Suprapubic skin (tissue), 4 donors: Measurements from ENCODE around the gene SYT1. TPM values are rescaled to one million over a fixed set of nuclear protein-coding genes. Genes with fewer than 3 reads are reported as not detected.

Experiments used
- DNase-seq, 2 donors: peaks; one replicate each; pipeline ENCODE4 v3.0.0-alpha.2; 2019; ENCODE audit warnings: low spot score in 2 of 2
- H3K27ac ChIP-seq: fragments of 200-600 bp; sonication (generic); one replicate; pipeline ENCODE4 v1.5.1; 2019
- H3K27me3 ChIP-seq: fragments of 200-600 bp; sonication (generic); one replicate; pipeline ENCODE4 v1.5.1; 2019
- H3K36me3 ChIP-seq: fragments of 200-600 bp; sonication (generic); one replicate; pipeline ENCODE4 v1.5.1; 2019
- H3K4me1 ChIP-seq: fragments of 200-600 bp; sonication (generic); one replicate; pipeline ENCODE4 v1.5.1; 2019
- H3K4me3 ChIP-seq: fragments of 200-600 bp; sonication (generic); one replicate; pipeline ENCODE4 v1.5.1; 2019; ENCODE audit warnings: mild to moderate bottlenecking
- H3K9me3 ChIP-seq: fragments of 200-600 bp; sonication (generic); one replicate; pipeline ENCODE4 v1.5.1; 2019
- EP300 ChIP-seq: sonication (generic); formaldehyde crosslinking; IDR thresholded peaks from one replicate; pipeline ENCODE4 v1.6.1; 2017; ENCODE audit warnings: antibody characterized with exemption
- POLR2A ChIP-seq, 2 donors: fragments of 450-650 bp; IDR thresholded peaks; one replicate each; pipeline ENCODE4 v1.6.1; 2017; ENCODE audit warnings: antibody characterized with exemption in 2 of 2, mild to moderate bottlenecking in 2 of 2, moderate library complexity in 2 of 2
- POLR2AphosphoS5 ChIP-seq, 3 donors: sonication (generic); formaldehyde crosslinking; IDR thresholded peaks; one replicate each; pipeline ENCODE4 v1.6.1; 2017; ENCODE audit warnings: antibody characterized with exemption in 3 of 3
- WGBS: methylation state at CpG from one replicate; pipeline ENCODE4 v1.1.5; 2018; 5-methylcytosine and 5-hydroxymethylcytosine counted together
- total RNA-seq, 4 donors: library from RNA; depleted of rRNA; stranded (reverse); fragments of >200 nt; gene quantifications; one replicate each; pipeline ENCODE4 v1.1.0, GENCODE V29; 2016
- TF ChIP-seq, protein P1 (sequence below), 2 donors: fragments of 200-600 bp in 1 of 2; fragments of 450-650 bp in 1 of 2; sonication (generic) in 1 of 2; IDR thresholded peaks; one replicate each; pipeline ENCODE4 v1.5.1; 2016 to 2019; ENCODE audit warnings: antibody characterized with exemption in 2 of 2, mild to moderate bottlenecking in 1 of 2, moderate library complexity in 1 of 2

SYT1 gene
- total RNA-seq, 4 donors from 2014 or later, result 0.15 to 0.31 TPM; not detected in 2

DNA sequence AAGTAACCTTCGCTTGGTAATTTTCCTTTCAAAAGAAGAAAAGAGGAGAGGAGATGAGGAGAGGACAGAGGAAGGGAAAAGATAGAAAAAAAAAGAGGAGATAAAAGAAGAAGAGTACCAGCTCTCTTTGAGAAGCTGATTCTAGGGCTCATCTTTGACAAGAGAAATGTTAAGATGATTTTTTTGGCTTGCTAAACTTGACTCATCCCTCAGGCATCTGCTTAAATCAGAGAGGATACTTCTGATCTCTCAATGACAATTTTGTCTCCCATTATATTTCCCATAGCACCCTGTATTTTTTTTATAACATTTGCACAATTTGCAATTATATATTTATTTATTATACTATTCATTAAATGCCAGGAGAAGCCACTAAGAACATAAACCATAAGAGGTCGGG is 17.1 kb downstream of the SYT1 start:
- TF ChIP-seq POLR2A (IDR thresholded peaks at IDR 0.05) (no peak), POLR2AphosphoS5 (IDR thresholded peaks at IDR 0.05) (no peak), EP300 (no peak)
- TF ChIP-seq, protein P1, sequence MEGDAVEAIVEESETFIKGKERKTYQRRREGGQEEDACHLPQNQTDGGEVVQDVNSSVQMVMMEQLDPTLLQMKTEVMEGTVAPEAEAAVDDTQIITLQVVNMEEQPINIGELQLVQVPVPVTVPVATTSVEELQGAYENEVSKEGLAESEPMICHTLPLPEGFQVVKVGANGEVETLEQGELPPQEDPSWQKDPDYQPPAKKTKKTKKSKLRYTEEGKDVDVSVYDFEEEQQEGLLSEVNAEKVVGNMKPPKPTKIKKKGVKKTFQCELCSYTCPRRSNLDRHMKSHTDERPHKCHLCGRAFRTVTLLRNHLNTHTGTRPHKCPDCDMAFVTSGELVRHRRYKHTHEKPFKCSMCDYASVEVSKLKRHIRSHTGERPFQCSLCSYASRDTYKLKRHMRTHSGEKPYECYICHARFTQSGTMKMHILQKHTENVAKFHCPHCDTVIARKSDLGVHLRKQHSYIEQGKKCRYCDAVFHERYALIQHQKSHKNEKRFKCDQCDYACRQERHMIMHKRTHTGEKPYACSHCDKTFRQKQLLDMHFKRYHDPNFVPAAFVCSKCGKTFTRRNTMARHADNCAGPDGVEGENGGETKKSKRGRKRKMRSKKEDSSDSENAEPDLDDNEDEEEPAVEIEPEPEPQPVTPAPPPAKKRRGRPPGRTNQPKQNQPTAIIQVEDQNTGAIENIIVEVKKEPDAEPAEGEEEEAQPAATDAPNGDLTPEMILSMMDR (IDR thresholded peaks at IDR 0.05), result no peak
- H3K27ac ChIP-seq, result no peak overlapping the region
- no peaks in the 10 kb centered on the region for H3K36me3 ChIP-seq
- no peaks in the 10 kb centered on the region for H3K27me3 ChIP-seq
- WGBS, result 87% methylated on average over 2 of the region's 2 CpGs
- no peaks in the 10 kb centered on the region for H3K4me1 ChIP-seq
- no peak for DNase-seq
- H3K4me3 ChIP-seq, result no peak overlapping the region
- H3K9me3 ChIP-seq, result no peaks in the 10 kb centered on the region

- no peak for DNase-seq
- Histone ChIP-seq H3K9me3 (no peaks in the 10 kb centered on the region), H3K4me3 (no peak overlapping the region), H3K4me1 (no peaks in the 10 kb centered on the region), H3K27me3 (no peaks in the 10 kb centered on the region), H3K27ac (no peak overlapping the region), H3K36me3 (no peaks in the 10 kb centered on the region)
- 41% methylated on average over 2 of the region's 2 CpGs for WGBS
- TF ChIP-seq POLR2AphosphoS5 (IDR thresholded peaks at IDR 0.05), result no peak
Measured at GRCh38 chr12:78885466-78885865, 20.9 kb downstream of the SYT1 start.

DNA sequence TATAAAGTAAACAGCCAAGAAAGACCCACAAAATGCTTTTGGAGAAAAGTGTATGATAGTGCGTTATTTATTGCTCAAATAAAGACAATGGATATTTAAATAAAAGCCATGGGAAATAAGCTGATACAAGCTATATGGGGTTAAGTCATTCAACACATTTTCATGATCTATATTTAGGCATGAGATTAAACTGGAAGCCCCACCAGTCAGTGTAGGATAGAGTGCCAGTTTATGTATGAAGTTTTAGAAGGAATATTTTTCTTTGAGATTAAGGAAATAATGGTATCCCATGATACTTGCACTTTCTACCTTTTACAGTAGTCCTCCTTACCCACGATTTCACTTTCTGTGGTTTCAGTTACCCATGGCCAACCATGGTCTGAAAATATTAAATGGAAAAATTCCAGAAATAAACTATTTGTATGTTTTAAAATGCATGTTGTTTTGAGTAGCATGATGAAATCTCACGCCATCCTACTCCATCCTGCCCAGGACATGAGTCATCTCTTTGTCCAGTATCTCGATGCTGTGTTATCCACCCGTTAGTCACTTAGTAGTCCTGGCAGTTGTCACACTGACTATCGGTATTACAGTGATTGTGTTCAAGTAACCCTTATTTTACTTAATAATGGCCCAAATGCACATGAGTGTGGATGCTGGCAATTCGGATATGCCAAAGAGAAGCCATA is 22.3 kb downstream of the SYT1 start:
- 83% methylated on average over 7 of the region's 7 CpGs for WGBS
- no peak for DNase-seq
- H3K4me3 ChIP-seq, result no peak overlapping the region
- H3K27me3 ChIP-seq, result no peaks in the 10 kb centered on the region
- H3K9me3 ChIP-seq, result no peaks in the 10 kb centered on the region
- no peaks in the 10 kb centered on the region for H3K4me1 ChIP-seq
- TF ChIP-seq POLR2AphosphoS5 (IDR thresholded peaks at IDR 0.05) (no peak), EP300 (no peak), POLR2A (IDR thresholded peaks at IDR 0.05) (no peak)
- TF ChIP-seq, protein P1 (IDR thresholded peaks at IDR 0.05), result no peak
- no peaks in the 10 kb centered on the region for H3K36me3 ChIP-seq
- no peak overlapping the region for H3K27ac ChIP-seq

DNA sequence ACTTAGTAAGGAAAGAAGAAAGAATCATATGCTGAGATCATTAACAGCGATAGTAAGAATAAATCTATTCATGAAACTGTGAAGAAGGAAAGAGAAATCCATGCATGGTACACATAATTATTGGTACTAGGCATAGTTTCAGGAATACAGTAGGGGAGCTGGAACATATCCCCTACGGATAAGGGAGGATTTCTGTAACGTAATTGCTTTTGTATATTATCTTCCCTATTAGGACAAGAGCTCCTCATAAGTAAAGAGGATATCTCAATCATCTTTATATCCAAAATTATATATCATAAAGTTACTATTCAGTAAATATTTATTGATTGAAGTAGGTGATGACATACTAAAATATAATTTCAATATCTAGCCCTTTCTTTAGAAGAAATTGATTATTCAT is 22.9 kb downstream of the SYT1 start:
- TF ChIP-seq EP300, result no peak
- TF ChIP-seq POLR2A (IDR thresholded peaks at IDR 0.05), result no peak
- TF ChIP-seq, protein P1 (IDR thresholded peaks at IDR 0.05), result no peak
- no peak for TF ChIP-seq POLR2AphosphoS5 (IDR thresholded peaks at IDR 0.05)
- DNase-seq, result no peak
- Histone ChIP-seq H3K27me3 (no peaks in the 10 kb centered on the region), H3K4me1 (no peaks in the 10 kb centered on the region), H3K4me3 (no peak overlapping the region), H3K36me3 (no peaks in the 10 kb centered on the region), H3K27ac (no peak overlapping the region), H3K9me3 (no peaks in the 10 kb centered on the region)
- 94% methylated on average over 3 of the region's 3 CpGs for WGBS

DNA sequence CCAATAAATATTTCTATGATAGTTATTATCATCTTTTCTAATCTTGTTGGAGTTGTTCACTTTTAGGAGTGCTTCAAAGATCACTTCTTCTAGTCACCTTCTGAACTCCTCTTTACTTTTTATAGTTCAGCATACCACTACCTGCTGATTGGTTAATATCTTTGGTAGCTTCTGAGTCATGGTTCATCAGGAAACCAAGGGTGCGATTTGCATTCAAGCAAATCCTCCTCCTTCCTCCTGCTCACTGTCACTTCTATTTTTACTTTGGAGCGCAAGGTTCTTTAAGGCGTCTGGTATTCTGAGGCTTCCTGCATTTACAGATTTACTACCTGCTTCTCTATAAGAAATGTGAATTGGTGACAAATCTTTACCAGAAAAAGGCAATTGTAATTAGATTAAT is 24.0 kb downstream of the SYT1 start:
- 69% methylated on average over 3 of the region's 3 CpGs for WGBS
- H3K27ac ChIP-seq, result no peak overlapping the region
- H3K4me3 ChIP-seq, result no peak overlapping the region
- H3K36me3 ChIP-seq, result no peaks in the 10 kb centered on the region
- H3K9me3 ChIP-seq, result no peaks in the 10 kb centered on the region
- H3K27me3 ChIP-seq, result no peaks in the 10 kb centered on the region
- no peak for TF ChIP-seq POLR2A (IDR thresholded peaks at IDR 0.05)
- no peak for TF ChIP-seq POLR2AphosphoS5 (IDR thresholded peaks at IDR 0.05)
- TF ChIP-seq EP300, result no peak
- TF ChIP-seq, protein P1 (IDR thresholded peaks at IDR 0.05), result no peak
- no peak for DNase-seq
- H3K4me1 ChIP-seq, result no peaks in the 10 kb centered on the region
